PFSK-1 (cell line): ENCODE data around the gene MBOAT2.

ENCODE experiments used
- FOXP2 ChIP-seq: optimal IDR thresholded peaks from 2 replicates; pipeline ENCODE3; 2011; ENCODE audit warnings: borderline replicate concordance, control low read depth, inconsistent platforms; ENCODE audit not compliant: insufficient read depth; ENCODE audit errors: extremely low read length, extremely low read depth
- POLR2AphosphoS5 ChIP-seq: IDR thresholded peaks from 2 replicates; pipeline ENCODE4 v1.6.1; 2012; ENCODE audit warnings: low read depth, mild to moderate bottlenecking, control low read depth, low read length, moderate library complexity
- TAF1 ChIP-seq: IDR thresholded peaks from 2 replicates; pipeline ENCODE4 v1.6.1; 2012; ENCODE audit warnings: low read length, control low read depth, borderline replicate concordance; ENCODE audit not compliant: insufficient read depth
- TF ChIP-seq, protein P1 (sequence below), 2 experiments: IDR thresholded peaks; 2 replicates each; pipeline versions ENCODE4 v1.6.1 to v1.8.0; 2011 to 2012; ENCODE audit warnings: low read depth in 2 of 2, low read length in 2 of 2, control low read depth in 1 of 2, inconsistent platforms in 1 of 2, mild to moderate bottlenecking in 1 of 2, moderate library complexity in 1 of 2; ENCODE audit not compliant: insufficient read depth in 1 of 2

DNA sequence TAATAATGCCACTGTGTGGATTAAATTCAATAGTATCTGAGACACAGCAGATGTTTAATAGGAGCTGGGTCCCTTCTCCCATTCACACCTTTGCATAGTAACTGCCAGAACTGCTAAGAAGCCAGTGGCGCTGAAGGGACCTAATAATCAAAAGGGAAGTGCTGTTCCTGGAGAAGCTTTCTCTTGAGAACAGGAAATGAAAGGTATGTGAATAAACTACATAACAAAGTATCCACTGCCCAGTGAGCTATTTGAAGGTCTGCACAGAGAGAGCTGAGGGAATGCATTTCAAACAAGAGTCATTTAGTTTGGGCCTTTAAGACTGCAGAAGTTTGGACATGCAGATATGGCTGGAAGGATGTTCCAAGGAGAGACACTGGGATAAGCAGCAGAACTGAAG is 110.0 kb downstream of the MBOAT2 start:
- TF ChIP-seq POLR2AphosphoS5 = no peak
- TF ChIP-seq, protein P1, sequence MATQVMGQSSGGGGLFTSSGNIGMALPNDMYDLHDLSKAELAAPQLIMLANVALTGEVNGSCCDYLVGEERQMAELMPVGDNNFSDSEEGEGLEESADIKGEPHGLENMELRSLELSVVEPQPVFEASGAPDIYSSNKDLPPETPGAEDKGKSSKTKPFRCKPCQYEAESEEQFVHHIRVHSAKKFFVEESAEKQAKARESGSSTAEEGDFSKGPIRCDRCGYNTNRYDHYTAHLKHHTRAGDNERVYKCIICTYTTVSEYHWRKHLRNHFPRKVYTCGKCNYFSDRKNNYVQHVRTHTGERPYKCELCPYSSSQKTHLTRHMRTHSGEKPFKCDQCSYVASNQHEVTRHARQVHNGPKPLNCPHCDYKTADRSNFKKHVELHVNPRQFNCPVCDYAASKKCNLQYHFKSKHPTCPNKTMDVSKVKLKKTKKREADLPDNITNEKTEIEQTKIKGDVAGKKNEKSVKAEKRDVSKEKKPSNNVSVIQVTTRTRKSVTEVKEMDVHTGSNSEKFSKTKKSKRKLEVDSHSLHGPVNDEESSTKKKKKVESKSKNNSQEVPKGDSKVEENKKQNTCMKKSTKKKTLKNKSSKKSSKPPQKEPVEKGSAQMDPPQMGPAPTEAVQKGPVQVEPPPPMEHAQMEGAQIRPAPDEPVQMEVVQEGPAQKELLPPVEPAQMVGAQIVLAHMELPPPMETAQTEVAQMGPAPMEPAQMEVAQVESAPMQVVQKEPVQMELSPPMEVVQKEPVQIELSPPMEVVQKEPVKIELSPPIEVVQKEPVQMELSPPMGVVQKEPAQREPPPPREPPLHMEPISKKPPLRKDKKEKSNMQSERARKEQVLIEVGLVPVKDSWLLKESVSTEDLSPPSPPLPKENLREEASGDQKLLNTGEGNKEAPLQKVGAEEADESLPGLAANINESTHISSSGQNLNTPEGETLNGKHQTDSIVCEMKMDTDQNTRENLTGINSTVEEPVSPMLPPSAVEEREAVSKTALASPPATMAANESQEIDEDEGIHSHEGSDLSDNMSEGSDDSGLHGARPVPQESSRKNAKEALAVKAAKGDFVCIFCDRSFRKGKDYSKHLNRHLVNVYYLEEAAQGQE (IDR thresholded peaks at IDR 0.05; ENCODE audit: insufficient read depth in 1 of 2, low read depth in 2 of 2, low read length in 2 of 2) = no peak
- TF ChIP-seq TAF1 = no peak
- no peak for TF ChIP-seq FOXP2
